B cell (primary cell): ENCODE results near the gene CRTAC1. TPM values are rescaled to one million over a fixed set of nuclear protein-coding genes. Genes with fewer than 3 reads are reported as not detected.

Experiments used
- ATAC-seq: fragments of 200-7000 bp; cut with Tn5 transposase; one replicate; pipeline ENCODE4 v1.10.0; 2021; ENCODE audit warnings: low read depth, mild to moderate bottlenecking, moderate number of reproducible peaks, moderate library complexity
- CTCF ChIA-PET: fragments of 350-600 bp; sonication (Branson Sonifier 250); formaldehyde crosslinking; loops from one replicate; lab custom pipeline; 2021; ENCODE audit warnings: antibody characterized with exemption, inconsistent platforms; lab: Charles Lee
- POLR2A ChIA-PET: fragments of 350-600 bp; sonication (Branson Sonifier 250); formaldehyde crosslinking; loops from one replicate; lab custom pipeline; 2021; ENCODE audit warnings: antibody characterized with exemption; lab: Charles Lee
- DNase-seq: peaks from one replicate; pipeline ENCODE4 v3.0.0; 2013
- H2AFZ ChIP-seq: 2 replicates; pipeline ENCODE4 v1.6.1; 2012; ENCODE audit warnings: mild to moderate bottlenecking, low read depth, low read length; ENCODE audit not compliant: insufficient read depth, poor library complexity, severe bottlenecking
- H3K27ac ChIP-seq, 2 donors: 1 replicate in 1 of 2; 2 replicates in 1 of 2; pipeline ENCODE4 v1.5.1; 2012 to 2013; ENCODE audit warnings: low read length in 2 of 2, mild to moderate bottlenecking in 2 of 2, moderate library complexity in 1 of 2
- H3K27me3 ChIP-seq, 4 experiments: fragments of 200-600 bp in 1 of 4; sonication (generic) in 1 of 4; replicated peaks in 1 of 4; 1 replicate in 2 of 4; 2 replicates in 2 of 4; pipeline versions ENCODE4 v1.6.1 to v1.7.0; 2013 to 2016; ENCODE audit warnings: low read length in 3 of 4, mild to moderate bottlenecking in 2 of 4, mixed read lengths in 1 of 4, moderate library complexity in 1 of 4; ENCODE audit not compliant: insufficient read depth in 4 of 4, control insufficient read depth in 3 of 4; ENCODE audit errors: control extremely low read depth in 1 of 4
- H3K36me3 ChIP-seq, 2 experiments: replicated peaks in 1 of 2; 1 replicate in 1 of 2; 2 replicates in 1 of 2; pipeline versions ENCODE4 v1.6.1 to v1.7.1; 2013; ENCODE audit warnings: low read length in 1 of 2; ENCODE audit not compliant: insufficient read depth in 2 of 2, control insufficient read depth in 1 of 2; ENCODE audit errors: control extremely low read depth in 1 of 2, extremely low read depth in 1 of 2
- H3K4me1 ChIP-seq, 2 donors: fragments of 200-600 bp in 1 of 2; sonication (generic) in 1 of 2; 1 replicate in 1 of 2; 2 replicates in 1 of 2; pipeline versions ENCODE4 v1.5.1 to v1.6.1; 2013 to 2017; ENCODE audit warnings: low read length in 2 of 2; ENCODE audit not compliant: control insufficient read depth in 2 of 2, insufficient read depth in 2 of 2
- H3K4me2 ChIP-seq: replicated peaks from 2 replicates; pipeline ENCODE3; 2012; ENCODE audit warnings: mild to moderate bottlenecking, low read depth, low read length; ENCODE audit not compliant: poor library complexity, severe bottlenecking
- H3K4me3 ChIP-seq, 5 experiments: fragments of 200-600 bp in 1 of 5; sonication (generic) in 1 of 5; 1 replicate in 3 of 5; 2 replicates in 2 of 5; pipeline versions ENCODE4 v1.5.1 to v1.7.0; 2011 to 2016; ENCODE audit warnings: low read length in 4 of 5, mild to moderate bottlenecking in 4 of 5, low read depth in 2 of 5, control low read depth in 1 of 5, moderate library complexity in 1 of 5; ENCODE audit not compliant: insufficient read depth in 1 of 5; ENCODE audit errors: control extremely low read depth in 1 of 5, extremely low read depth in 1 of 5
- H3K79me2 ChIP-seq: fragments of 200-600 bp; sonication (generic); one replicate; pipeline ENCODE4 v1.6.0; 2016; ENCODE audit warnings: low read length; ENCODE audit not compliant: control insufficient read depth, insufficient read depth
- H3K9ac ChIP-seq: fragments of 200-600 bp; sonication (generic); 2 replicates; pipeline ENCODE4 v1.6.1; 2017; ENCODE audit warnings: mild to moderate bottlenecking, low read length, moderate library complexity
- H3K9me3 ChIP-seq, 3 donors: one replicate each; pipeline versions ENCODE4 v1.6.1 to v1.7.1; 2013; ENCODE audit warnings: low read length in 2 of 3; ENCODE audit not compliant: control insufficient read depth in 2 of 3, insufficient read depth in 1 of 3; ENCODE audit errors: control extremely low read depth in 1 of 3
- H4K20me1 ChIP-seq: 2 replicates; pipeline ENCODE4 v1.6.0; 2012; ENCODE audit warnings: mild to moderate bottlenecking, low read length; ENCODE audit not compliant: insufficient read depth, control insufficient read depth, poor library complexity, severe bottlenecking
- H3K27ac Mint-ChIP-seq: one replicate; pipeline ENCODE4 v1.8.0; 2021; ENCODE audit warnings: mixed read lengths
- H3K27me3 Mint-ChIP-seq: one replicate; pipeline ENCODE4 v1.8.0; 2021; ENCODE audit warnings: mixed read lengths
- H3K4me1 Mint-ChIP-seq: one replicate; pipeline ENCODE4 v1.8.0; 2021; ENCODE audit warnings: mixed read lengths
- H3K4me3 Mint-ChIP-seq: one replicate; pipeline ENCODE4 v1.8.0; 2021; ENCODE audit warnings: mixed read lengths
- H3K9me3 Mint-ChIP-seq: one replicate; pipeline ENCODE4 v1.8.0; 2022; ENCODE audit warnings: mixed read lengths; ENCODE audit not compliant: insufficient read depth
- CTCF ChIP-seq: fragments of 200-600 bp; IDR thresholded peaks from one replicate; pipeline ENCODE4 v1.8.0; 2022; ENCODE audit warnings: antibody characterized with exemption, mild to moderate bottlenecking
- EZH2 ChIP-seq: IDR thresholded peaks from 2 replicates; pipeline ENCODE4 v1.6.1; 2012; ENCODE audit warnings: borderline replicate concordance, low read depth, mild to moderate bottlenecking, moderate library complexity, low read length; ENCODE audit not compliant: insufficient read depth, poor library complexity, severe bottlenecking
- WGBS: methylation state at CpG from one replicate; pipeline ENCODE4 v1.1.5; 2013; ENCODE audit warnings: missing lambda C conversion rate; ENCODE audit not compliant: insufficient coverage; 5-methylcytosine and 5-hydroxymethylcytosine counted together
- intact Hi-C: fragments of 100-400 bp; cut with micrococcal nuclease; formaldehyde crosslinking; loops from one replicate; pipeline ENCODE4 v1.10.0; 2022
- polyA plus RNA-seq: library from polyadenylated mRNA; depleted of rRNA; stranded (reverse); fragments of >200 nt; gene quantifications from 2 replicates; pipeline ENCODE4 v1.2.3, GENCODE V29; 2012
- total RNA-seq, 2 donors: library from RNA; stranded (reverse); fragments of 120-200 nt in 1 of 2; gene quantifications; 1 replicate in 1 of 2; 2 replicates in 1 of 2; pipeline versions ENCODE4 v1.2.3 to v1.2.4, GENCODE V29; 2013 to 2022

The CRTAC1 gene
- total and polyA plus RNA-seq, 2 donors (not counting 1 experiment from before 2014, with no cell fraction given), result not detected

GRCh38 chr10:97889461-97890265, 140.8 kb downstream of the CRTAC1 start:
- no peak overlapping the region for H3K27ac Mint-ChIP-seq
- intact Hi-C loops, result no loop called here
- no peaks in the 10 kb centered on the region for H3K9me3 Mint-ChIP-seq
- Histone ChIP-seq H3K9ac (no peak overlapping the region), H3K4me2 (no peak overlapping the region), H4K20me1 (no peaks in the 10 kb centered on the region), H3K36me3 (no peaks in the 10 kb centered on the region), H3K27me3 (no peaks in the 10 kb centered on the region), H3K4me1 (no peaks in the 10 kb centered on the region), H3K4me3 (no peak overlapping the region), H3K27ac (no peak overlapping the region), H3K79me2 (no peaks in the 10 kb centered on the region), H2AFZ (no peak overlapping the region), H3K9me3 (peaks cover 0 to 3% (median 0%) of the 10 kb centered on the region in 3 donors)
- H3K27me3 Mint-ChIP-seq, result peaks cover 22% of the 10 kb centered on the region
- DNase-seq (no peak), ATAC-seq (no peak)
- no peaks in the 10 kb centered on the region for H3K4me1 Mint-ChIP-seq
- CTCF ChIA-PET, result interaction anchor here (1.3 kb wide), 1 partner anchor 25 kb away, joined by 3 read pairs; no protein-coding TSS in a partner anchor
- TF ChIP-seq EZH2, result no peak
- POLR2A ChIA-PET, result no interaction called here
- WGBS, result 77% methylated on average over 10 of the region's 18 CpGs
- H3K4me3 Mint-ChIP-seq, result no peak overlapping the region

- Histone ChIP-seq H3K9ac (no peak overlapping the region), H2AFZ (no peak overlapping the region), H3K4me2 (no peak overlapping the region), H3K36me3 (no peaks in the 10 kb centered on the region), H3K27ac (no peak overlapping the region), H3K4me3 (no peak overlapping the region), H3K9me3 (no peaks in the 10 kb centered on the region), H3K4me1 (no peaks in the 10 kb centered on the region), H4K20me1 (no peaks in the 10 kb centered on the region), H3K79me2 (no peaks in the 10 kb centered on the region), H3K27me3 (no peaks in the 10 kb centered on the region)
- WGBS, result 87% methylated on average over 8 of the region's 12 CpGs
- Mint-ChIP-seq H3K4me3 (no peak overlapping the region), H3K9me3 (no peaks in the 10 kb centered on the region), H3K27ac (no peak overlapping the region), H3K27me3 (peaks cover 20% of the 10 kb centered on the region), H3K4me1 (no peaks in the 10 kb centered on the region)
- intact Hi-C loops, result no loop called here
- ChIA-PET POLR2A (no interaction called here), CTCF (interaction anchor here (1.3 kb wide), 1 partner anchor 26 kb away, joined by 3 read pairs; no protein-coding TSS in a partner anchor)
- TF ChIP-seq CTCF, result no peak
- DNase-seq (no peak), ATAC-seq (no peak)
These were observed 141.7 kb downstream of the CRTAC1 start for GRCh38 chr10:97888641-97889262.
